H1 (cell line): ENCODE results near the gene VSIG2. TPM values are rescaled to one million over a fixed set of nuclear protein-coding genes. Genes with fewer than 3 reads are reported as not detected.

Source experiments
- BRCA1 ChIP-seq: IDR thresholded peaks from 2 replicates; pipeline ENCODE4 v1.6.1; 2012; ENCODE audit warnings: low read depth, low read length, improper control_type of control experiment
- CBX5 ChIP-seq: fragments of 300-800, 300-1000 bp; sonication (generic); IDR thresholded peaks from 2 replicates; pipeline ENCODE4 v1.7.1; 2016; ENCODE audit warnings: antibody characterized with exemption, low read length, low read depth
- CHD1 ChIP-seq: IDR thresholded peaks from 2 replicates; pipeline ENCODE4 v1.6.1; 2012; ENCODE audit warnings: low read depth, low read length, improper control_type of control experiment
- CREB1 ChIP-seq: IDR thresholded peaks from 2 replicates; pipeline ENCODE4 v1.6.1; 2012; ENCODE audit warnings: inconsistent platforms
- EZH2 ChIP-seq: fragments of 200-600 bp; sonication (generic); IDR thresholded peaks from 2 replicates; pipeline ENCODE4 v1.7.1; 2012; ENCODE audit warnings: low read depth, mild to moderate bottlenecking, moderate library complexity, low read length, inconsistent platforms; ENCODE audit not compliant: severe bottlenecking
- JUN ChIP-seq: IDR thresholded peaks from 2 replicates; pipeline ENCODE4 v1.6.1; 2011; ENCODE audit warnings: low read depth, mild to moderate bottlenecking, improper control_type of control experiment, low read length
- KDM5A ChIP-seq: fragments of 200-600 bp; IDR thresholded peaks from 2 replicates; pipeline ENCODE4 v1.7.1; 2012; ENCODE audit warnings: mild to moderate bottlenecking, low read length, inconsistent platforms, mixed read lengths
- RNF2 ChIP-seq: fragments of 200-900, 300-1000 bp; sonication (generic); IDR thresholded peaks from 2 replicates; pipeline ENCODE4 v1.7.1; 2016; ENCODE audit warnings: borderline replicate concordance, low read depth, mild to moderate bottlenecking, antibody characterized with exemption, low read length; ENCODE audit not compliant: poor library complexity, severe bottlenecking; ENCODE audit errors: missing control alignments
- SIRT6 ChIP-seq: IDR thresholded peaks from one replicate; pipeline ENCODE4 v1.7.1; 2012; ENCODE audit warnings: low read length, inconsistent platforms
- polyA plus RNA-seq, 7 experiments: library from polyadenylated mRNA; depleted of rRNA in 3 of 7; stranded (reverse) in 5 of 7; unstranded in 2 of 7; fragments of >200 nt in 5 of 7; fragments of 200-250 nt in 2 of 7; gene quantifications; 1 replicate in 5 of 7; 2 replicates in 1 of 7; 4 replicates in 1 of 7; pipeline versions ENCODE4 v1.2.1 to v1.2.3, GENCODE V29; 2011 to 2013; ENCODE audit warnings: missing spikeins in 2 of 7, mixed read lengths in 2 of 7
- total RNA-seq: library from RNA; stranded (reverse); fragmentation: NEBNext Ultra II Directional; extraction: Animal tissue kit (Norgen Biotek cat#: 25700); gene quantifications from 2 replicates; pipeline ENCODE4 v1.2.1, GENCODE V29; 2021
- TF ChIP-seq, protein P1 (sequence below), 3 experiments: IDR thresholded peaks; 1 replicate in 2 of 3; 2 replicates in 1 of 3; pipeline versions ENCODE4 v1.5.1 to v1.6.1; 2011; ENCODE audit warnings: low read length in 3 of 3, mild to moderate bottlenecking in 3 of 3, inconsistent platforms in 2 of 3, low read depth in 1 of 3, moderate library complexity in 1 of 3; ENCODE audit not compliant: insufficient read depth in 1 of 3; ENCODE audit errors: control extremely low read depth in 1 of 3

VSIG2 gene
- total and polyA plus RNA-seq, 2 of the 8 experiments (the other 6 are each of a cell fraction or from before 2014, with no cell fraction given): 0.18 TPM; not detected in 1

DNA sequence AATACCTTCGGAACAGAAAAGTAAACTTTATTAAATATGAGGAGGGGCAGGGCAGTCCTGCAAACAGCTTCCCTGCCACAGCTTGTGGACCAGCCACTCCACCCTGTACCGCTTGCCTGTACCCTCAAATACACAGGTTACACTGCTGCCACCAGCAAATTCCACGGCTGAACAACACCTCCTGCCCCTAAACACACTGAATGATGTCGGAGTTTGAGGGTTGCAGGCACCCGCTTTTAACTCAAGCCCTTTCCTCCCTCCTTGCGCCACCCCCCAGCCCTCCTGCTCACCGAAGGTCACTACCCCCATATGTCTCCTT lies 4.0 kb downstream of the VSIG2 start (continued):
- TF ChIP-seq, protein P1, sequence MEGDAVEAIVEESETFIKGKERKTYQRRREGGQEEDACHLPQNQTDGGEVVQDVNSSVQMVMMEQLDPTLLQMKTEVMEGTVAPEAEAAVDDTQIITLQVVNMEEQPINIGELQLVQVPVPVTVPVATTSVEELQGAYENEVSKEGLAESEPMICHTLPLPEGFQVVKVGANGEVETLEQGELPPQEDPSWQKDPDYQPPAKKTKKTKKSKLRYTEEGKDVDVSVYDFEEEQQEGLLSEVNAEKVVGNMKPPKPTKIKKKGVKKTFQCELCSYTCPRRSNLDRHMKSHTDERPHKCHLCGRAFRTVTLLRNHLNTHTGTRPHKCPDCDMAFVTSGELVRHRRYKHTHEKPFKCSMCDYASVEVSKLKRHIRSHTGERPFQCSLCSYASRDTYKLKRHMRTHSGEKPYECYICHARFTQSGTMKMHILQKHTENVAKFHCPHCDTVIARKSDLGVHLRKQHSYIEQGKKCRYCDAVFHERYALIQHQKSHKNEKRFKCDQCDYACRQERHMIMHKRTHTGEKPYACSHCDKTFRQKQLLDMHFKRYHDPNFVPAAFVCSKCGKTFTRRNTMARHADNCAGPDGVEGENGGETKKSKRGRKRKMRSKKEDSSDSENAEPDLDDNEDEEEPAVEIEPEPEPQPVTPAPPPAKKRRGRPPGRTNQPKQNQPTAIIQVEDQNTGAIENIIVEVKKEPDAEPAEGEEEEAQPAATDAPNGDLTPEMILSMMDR (IDR thresholded peaks at IDR 0.05; ENCODE audit: control extremely low read depth in 1 of 3, insufficient read depth in 1 of 3, low read depth in 1 of 3, low read length in 3 of 3): no peak
- TF ChIP-seq JUN (no peak), BRCA1 (no peak), KDM5A (no peak), RNF2 (peak; percentile 58), CBX5 (no peak), EZH2 (peak; percentile 73), CHD1 (no peak), CREB1 (no peak), SIRT6 (no peak)
- TF ChIP-seq, all 59 proteins: peak for 3
